Fibroblast of villous mesenchyme (primary cell): ENCODE results near the gene TFRC. TPM values are rescaled to one million over a fixed set of nuclear protein-coding genes. Genes with fewer than 3 reads are reported as not detected.
"Not testable (repeated sequence)": the region's sequence is repeated elsewhere in the genome, so short reads cannot be mapped to it uniquely, and the experiment has no call there.

Experiments used
- DNase-seq: peaks from one replicate; pipeline ENCODE4 v3.0.0-alpha.2; 2010; ENCODE audit warnings: low read depth
- H3K4me3 ChIP-seq: 2 replicates; pipeline ENCODE4 v1.5.1; 2011; ENCODE audit warnings: low read depth, mild to moderate bottlenecking, low read length
- CTCF ChIP-seq: IDR thresholded peaks from 2 replicates; pipeline ENCODE4 v1.5.1; 2012; ENCODE audit warnings: low read depth, mild to moderate bottlenecking, low read length; ENCODE audit not compliant: insufficient read depth
- total RNA-seq: library from RNA; depleted of rRNA; stranded (reverse); fragments of >200 nt; gene quantifications from 2 replicates; pipeline ENCODE4 v1.2.3, GENCODE V29; 2012

The TFRC gene
- total RNA-seq, 1 donor = 150 TPM

DNA sequence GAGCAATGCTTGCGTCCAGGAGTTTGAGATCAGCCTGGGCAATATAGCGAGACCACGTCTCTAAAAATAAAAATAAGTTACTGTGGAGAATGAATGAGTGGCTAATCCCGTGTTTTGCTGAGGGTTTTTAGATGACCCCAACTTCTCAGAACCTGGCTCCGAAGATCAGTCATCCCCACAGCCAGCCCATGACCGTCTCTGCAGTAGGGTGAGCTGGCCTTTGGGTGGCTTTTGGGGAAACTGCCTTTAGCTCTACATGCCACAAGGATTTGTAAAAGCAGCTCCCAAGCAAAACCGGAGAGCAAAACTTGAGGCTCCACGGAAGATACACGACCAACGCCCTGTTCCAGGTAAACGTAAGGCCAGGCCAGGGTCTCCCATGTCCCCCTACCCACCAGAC lies 39.2 kb upstream of the TFRC start:
- TF ChIP-seq CTCF = no peak
- no peak overlapping the region for H3K4me3 ChIP-seq
- no peak for DNase-seq

GRCh38 chr3:196120291-196120951 lies 38.5 kb upstream of the TFRC start:
- peak; percentile 38 for DNase-seq
- TF ChIP-seq CTCF = no peak
- no peak overlapping the region for H3K4me3 ChIP-seq

DNA sequence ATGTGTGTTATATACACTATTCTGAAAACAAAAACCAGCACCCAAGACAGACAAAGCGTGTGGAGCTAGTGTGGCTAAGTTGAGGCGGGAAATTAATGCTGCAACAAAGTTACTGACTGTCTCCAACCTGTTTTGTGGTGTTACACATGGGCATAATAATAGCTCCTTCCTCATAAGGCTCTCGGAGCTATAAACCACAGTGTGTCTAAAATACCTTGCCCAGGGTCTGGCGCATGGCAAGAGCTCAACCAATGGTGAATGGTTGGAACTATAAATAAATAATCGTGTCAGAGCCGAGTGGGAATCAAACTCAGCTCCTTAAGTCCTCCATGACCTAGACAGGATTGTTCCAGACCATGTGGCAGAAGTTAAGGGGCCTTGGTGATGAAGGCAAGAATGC lies 35.9 kb upstream of the TFRC start:
- no peak for DNase-seq
- H3K4me3 ChIP-seq = no peak overlapping the region
- no peak for TF ChIP-seq CTCF

DNA sequence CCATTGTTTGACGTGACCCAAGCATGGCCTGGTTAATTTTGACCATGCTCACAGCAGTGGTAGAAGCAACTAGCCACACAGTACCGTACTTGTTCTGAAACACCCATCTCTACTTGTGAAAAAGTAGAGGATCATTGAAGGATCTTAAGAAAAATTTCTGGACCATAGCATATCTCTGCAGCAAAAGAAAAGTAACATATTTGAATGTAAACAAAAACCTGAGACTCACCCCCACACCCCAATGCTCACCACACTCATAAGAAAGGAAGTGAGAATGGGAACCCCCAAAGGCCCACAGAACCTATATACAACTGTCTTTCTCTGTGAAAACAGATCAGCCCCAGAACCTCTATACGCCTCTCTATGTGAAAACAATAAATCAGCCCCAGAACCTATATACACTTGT lies 33.8 kb upstream of the TFRC start:
- DNase-seq = no peak
- H3K4me3 ChIP-seq = no peak overlapping the region
- no peak for TF ChIP-seq CTCF

DNA sequence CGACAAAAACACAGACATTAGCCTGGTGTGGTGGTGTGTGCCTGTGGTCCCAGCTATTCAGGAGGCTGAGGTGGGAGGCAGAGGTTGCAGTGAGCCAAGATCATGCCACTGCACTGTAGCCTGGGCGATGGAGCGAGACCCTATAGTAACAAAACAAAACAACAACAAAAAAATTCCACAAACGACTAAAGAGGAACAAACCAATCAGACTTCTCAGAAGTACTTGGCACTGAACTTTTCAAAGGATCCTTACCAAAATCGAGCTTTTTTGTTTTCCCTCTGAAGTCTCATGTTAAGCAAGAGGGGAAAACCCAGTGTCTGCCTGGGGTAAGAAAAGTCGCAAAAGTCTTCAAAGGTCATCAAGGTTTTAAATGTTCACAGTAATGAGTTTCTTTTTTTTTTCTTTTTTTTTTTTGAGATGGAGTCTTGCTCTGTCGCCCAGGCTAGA lies 30.1 kb upstream of the TFRC start:
- TF ChIP-seq CTCF = no peak
- H3K4me3 ChIP-seq = no peak overlapping the region
- DNase-seq = no peak

- no peak for DNase-seq
- TF ChIP-seq CTCF = no peak
- H3K4me3 ChIP-seq = no peak overlapping the region
These were observed 26.3 kb upstream of the TFRC start for GRCh38 chr3:196108075-196108743.

DNA sequence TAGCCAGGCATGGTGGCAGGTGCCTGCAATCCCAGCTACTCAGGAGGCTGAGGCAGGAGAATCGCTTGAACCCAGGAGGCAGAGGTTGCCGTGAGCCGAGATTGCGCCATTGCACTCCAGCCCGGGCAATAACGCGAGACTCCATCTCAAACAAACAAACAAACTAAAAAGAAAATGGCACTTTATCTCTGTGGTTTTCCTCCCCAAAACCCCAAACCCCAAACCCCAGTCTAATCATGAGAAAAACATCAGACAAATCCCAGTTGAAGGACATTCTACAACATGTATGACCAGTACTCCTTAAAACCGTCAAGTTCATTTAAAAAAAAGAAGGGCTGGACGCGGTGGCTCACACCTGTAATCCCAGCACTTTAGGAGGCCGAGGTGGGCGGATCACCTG lies 22.8 kb upstream of the TFRC start:
- H3K4me3 ChIP-seq, DNase-seq: not testable (repeated sequence)

DNA sequence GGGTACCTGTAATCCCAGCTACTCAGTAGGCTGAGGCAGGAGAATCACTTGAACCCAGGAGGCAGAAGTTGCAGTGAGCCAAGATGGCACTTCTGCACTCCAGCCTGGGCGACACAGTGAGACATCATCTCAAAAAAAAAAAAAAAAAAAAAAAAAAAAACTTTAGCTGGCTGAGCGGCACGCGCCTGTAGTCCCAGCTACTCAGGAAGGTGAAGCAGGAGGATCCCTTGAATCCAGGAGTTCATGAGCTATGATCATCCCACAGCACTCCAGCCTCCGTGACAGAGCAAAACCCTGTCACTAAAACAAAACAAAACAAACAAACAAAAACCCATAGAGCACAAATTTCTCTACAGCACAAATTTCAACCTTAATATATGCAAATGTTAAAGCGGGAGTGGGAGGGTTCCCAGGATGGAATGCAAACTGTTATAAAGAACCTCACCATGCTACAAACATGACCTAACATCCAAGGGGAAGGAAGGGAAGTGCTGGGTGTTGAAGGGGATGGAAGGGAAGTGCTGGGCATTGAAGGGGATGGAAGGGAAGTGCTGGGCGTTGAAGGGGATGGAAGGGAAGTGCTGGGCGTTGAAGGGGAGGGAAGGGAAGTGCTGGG lies 16.6 kb upstream of the TFRC start:
- not testable (repeated sequence) for H3K4me3 ChIP-seq, DNase-seq
